ENCODE results near the gene FLACC1.

DNA sequence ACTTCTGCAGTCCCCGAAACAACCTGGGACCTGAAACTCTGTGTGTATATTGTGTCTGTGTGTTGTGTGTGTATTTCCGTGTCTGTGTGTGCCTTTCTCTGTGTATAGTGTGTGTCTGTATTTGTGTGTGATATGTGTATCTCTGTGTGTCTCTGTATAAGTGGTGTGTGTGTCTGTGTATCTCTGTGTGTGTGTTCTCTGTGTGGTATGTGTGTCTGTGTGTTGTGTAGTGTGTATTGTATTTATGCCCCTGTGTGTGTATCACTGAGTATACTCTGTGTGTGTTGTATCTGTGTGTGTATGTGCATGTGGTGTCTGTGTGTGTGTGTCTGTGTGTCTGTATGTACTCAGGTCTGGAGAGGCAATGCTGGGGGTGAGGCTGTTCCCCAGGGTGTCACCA is 85.2 kb downstream of the FLACC1 start:
- TF ChIP-seq CTCF (IDR thresholded peaks at IDR 0.05; ENCODE audit: low read depth, low read length, missing input control) = no peak
- no peak for TF ChIP-seq JUND (IDR thresholded peaks at IDR 0.05)
- no peak for TF ChIP-seq SP1 (IDR thresholded peaks at IDR 0.05)
- no peak for TF ChIP-seq RAD21 (IDR thresholded peaks at IDR 0.05)
- TF ChIP-seq, protein P1, sequence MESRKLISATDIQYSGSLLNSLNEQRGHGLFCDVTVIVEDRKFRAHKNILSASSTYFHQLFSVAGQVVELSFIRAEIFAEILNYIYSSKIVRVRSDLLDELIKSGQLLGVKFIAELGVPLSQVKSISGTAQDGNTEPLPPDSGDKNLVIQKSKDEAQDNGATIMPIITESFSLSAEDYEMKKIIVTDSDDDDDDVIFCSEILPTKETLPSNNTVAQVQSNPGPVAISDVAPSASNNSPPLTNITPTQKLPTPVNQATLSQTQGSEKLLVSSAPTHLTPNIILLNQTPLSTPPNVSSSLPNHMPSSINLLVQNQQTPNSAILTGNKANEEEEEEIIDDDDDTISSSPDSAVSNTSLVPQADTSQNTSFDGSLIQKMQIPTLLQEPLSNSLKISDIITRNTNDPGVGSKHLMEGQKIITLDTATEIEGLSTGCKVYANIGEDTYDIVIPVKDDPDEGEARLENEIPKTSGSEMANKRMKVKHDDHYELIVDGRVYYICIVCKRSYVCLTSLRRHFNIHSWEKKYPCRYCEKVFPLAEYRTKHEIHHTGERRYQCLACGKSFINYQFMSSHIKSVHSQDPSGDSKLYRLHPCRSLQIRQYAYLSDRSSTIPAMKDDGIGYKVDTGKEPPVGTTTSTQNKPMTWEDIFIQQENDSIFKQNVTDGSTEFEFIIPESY (IDR thresholded peaks at IDR 0.05) = no peak
- no peak for TF ChIP-seq RXRA (IDR thresholded peaks at IDR 0.05)
- TF ChIP-seq FOXA2 (IDR thresholded peaks at IDR 0.05) = no peak
- no peak for TF ChIP-seq EGR1 (IDR thresholded peaks at IDR 0.05; ENCODE audit: low read depth in 2 of 2)
